AG04449 (cell line): ENCODE measurements around the gene SWAP70.
A peak's percentile ranks its signal among the peaks of the same experiment; 100 is the strongest.

ENCODE experiments used
- CTCF ChIA-PET: fragments of 350-600 bp; formaldehyde crosslinking; extraction: SDS; loops from one replicate; lab custom pipeline; 2021; ENCODE audit warnings: antibody characterized with exemption; lab: Yijun Ruan, JAX
- POLR2A ChIA-PET: fragments of 400-600, 350-600 bp; formaldehyde crosslinking; extraction: SDS; loops from one replicate; lab custom pipeline; 2020; ENCODE audit warnings: antibody characterized with exemption, inconsistent platforms; lab: Yijun Ruan, JAX
- DNase-seq: peaks from one replicate; pipeline ENCODE4 v3.0.0-alpha.2; 2010; ENCODE audit warnings: low read depth, low spot score
- H3K4me3 ChIP-seq: 2 replicates; pipeline ENCODE4 v1.5.1; 2011; ENCODE audit warnings: low read depth, mild to moderate bottlenecking, control low read depth, low read length
- CTCF ChIP-seq: IDR thresholded peaks from one replicate; pipeline ENCODE4 v1.5.1; 2011; ENCODE audit warnings: mild to moderate bottlenecking, moderate library complexity, low read length, control low read depth, inconsistent platforms; ENCODE audit not compliant: insufficient read depth; ENCODE audit errors: missing control alignments

The SWAP70 gene

GRCh38 chr11:9755561-9756185, 91.8 kb downstream of the SWAP70 start:
- no peak for TF ChIP-seq CTCF
- ChIA-PET POLR2A (interaction anchor here (1.4 to 1.8 kb wide), 2 partner anchors 182 to 549 kb away, joined by 5 to 7 read pairs; partner anchors contain the start of genes ADM and WEE1), CTCF (interaction anchor here (0.7 to 1.7 kb wide), 6 partner anchors 10 to 568 kb away, joined by 3 read pairs; no protein-coding TSS in a partner anchor)
- DNase-seq: peak; percentile 70
- H3K4me3 ChIP-seq: no peak overlapping the region

- TF ChIP-seq CTCF: no peak
- ChIA-PET CTCF (interaction anchor here (0.9 to 1.6 kb wide), 2 partner anchors 217 to 227 kb away, joined by 3 read pairs; no protein-coding TSS in a partner anchor), POLR2A (no interaction called here)
- DNase-seq: no peak
- no peak overlapping the region for H3K4me3 ChIP-seq
These were observed 92.6 kb downstream of the SWAP70 start for GRCh38 chr11:9756461-9756860.

- no peak for TF ChIP-seq CTCF
- CTCF ChIA-PET: interaction anchor here (0.9 kb wide), 1 partner anchor 226 kb away, joined by 3 read pairs; no protein-coding TSS in a partner anchor
- POLR2A ChIA-PET: no interaction called here
- DNase-seq: no peak
- no peak overlapping the region for H3K4me3 ChIP-seq
These were observed 93.0 kb downstream of the SWAP70 start for GRCh38 chr11:9756878-9757277.

GRCh38 chr11:9757809-9758636, 94.1 kb downstream of the SWAP70 start:
- peak overlapping the region; percentile 43 for H3K4me3 ChIP-seq
- ChIA-PET POLR2A (interaction anchor here (0.6 to 2.6 kb wide), 6 partner anchors 30 to 567 kb away, joined by 3 to 32 read pairs (median 12); partner anchors contain the start of gene ADM), CTCF (interaction anchor here (0.7 to 2.8 kb wide), 38 partner anchors 9 to 566 kb away, joined by 3 to 17 read pairs (median 3); no protein-coding TSS in a partner anchor)
- peak; percentile 61 for TF ChIP-seq CTCF
- no peak for DNase-seq

GRCh38 chr11:9758637-9759518, 95.0 kb downstream of the SWAP70 start:
- peak overlapping the region; percentile 43 for H3K4me3 ChIP-seq
- CTCF ChIA-PET: interaction anchor here (0.5 to 2.8 kb wide), 42 partner anchors 8 to 566 kb away, joined by 3 to 17 read pairs (median 3); no protein-coding TSS in a partner anchor
- POLR2A ChIA-PET: interaction anchor here (0.6 to 2.6 kb wide), 25 partner anchors 9 to 616 kb away, joined by 3 to 36 read pairs (median 7); partner anchors contain the start of genes ADM and ZNF143
- peak; percentile 68 for TF ChIP-seq CTCF
- no peak for DNase-seq
